A549 (cell line): ENCODE results near the gene LUC7L2. TPM values are rescaled to one million over a fixed set of nuclear protein-coding genes. Genes with fewer than 3 reads are reported as not detected.
"Not testable (repeated sequence)": the region's sequence is repeated elsewhere in the genome, so short reads cannot be mapped to it uniquely, and the experiment has no call there.

ENCODE experiments used
- ATAC-seq, 2 experiments: fragments of 200-7000 bp in 1 of 2; fragments of >200 bp in 1 of 2; cut with Nextera tagmentation in 1 of 2; cut with Tn5 transposase in 1 of 2; 3 replicates each; pipeline versions ENCODE4 v1.8.0 to v1.9.1; 2018 to 2020; ENCODE audit warnings: mild to moderate bottlenecking in 1 of 2, moderate library complexity in 1 of 2
- CTCF ChIA-PET: fragments of 300-600 bp; sonication (Branson Sonifier 250); formaldehyde crosslinking; extraction: SDS; loops from one replicate; lab custom pipeline; 2021; ENCODE audit warnings: antibody characterized with exemption, inconsistent platforms; lab: Yijun Ruan, JAX
- POLR2A ChIA-PET: fragments of 350-600 bp; formaldehyde crosslinking; extraction: SDS; loops from one replicate; lab custom pipeline; 2021; ENCODE audit warnings: antibody characterized with exemption, inconsistent platforms; lab: Yijun Ruan, JAX
- DNase-seq, 2 experiments: peaks; one replicate each; pipeline versions ENCODE4 v3.0.0 to v3.0.0-alpha.2; 2011 to 2016; ENCODE audit warnings: low read depth in 1 of 2, low spot score in 1 of 2
- FAIRE-seq: peaks from 2 replicates; lab custom pipeline; 2011; peaks lifted over from hg19 to GRCh38; lab: Jason Lieb, UNC
- H3K27ac ChIP-seq, 2 experiments: fragments of >200 bp; sonication (Bioruptor Twin); formaldehyde crosslinking; 3 replicates each; pipeline ENCODE4 v1.5.1; 2016 to 2017
- H3K4me1 ChIP-seq: fragments of >200 bp; sonication (Bioruptor Twin); formaldehyde crosslinking; 3 replicates; pipeline ENCODE4 v1.6.1; 2016
- H3K4me2 ChIP-seq: fragments of >200 bp; sonication (Bioruptor Twin); formaldehyde crosslinking; 3 replicates; pipeline ENCODE4 v1.6.1; 2016
- H3K4me3 ChIP-seq: fragments of >200 bp; sonication (Bioruptor Twin); formaldehyde crosslinking; 3 replicates; pipeline ENCODE4 v1.5.1; 2016
- H3K9me3 ChIP-seq: fragments of >200 bp; sonication (Bioruptor Twin); formaldehyde crosslinking; 3 replicates; pipeline ENCODE4 v1.6.1; 2016
- EHF ChIP-seq: fragments of 250-450 bp; sonication (Bioruptor Pico); IDR thresholded peaks from 2 replicates; pipeline ENCODE4 v1.5.0; 2020; ENCODE audit warnings: mild to moderate bottlenecking
- FOSL2 ChIP-seq, 2 experiments: fragments of 450-650 bp in 1 of 2; fragments of >200 bp in 1 of 2; sonication (Bioruptor Twin) in 1 of 2; formaldehyde crosslinking; IDR thresholded peaks; 2 replicates each; pipeline versions ENCODE4 v1.5.0 to v1.6.1; 2016 to 2020; ENCODE audit warnings: mild to moderate bottlenecking in 1 of 2, moderate library complexity in 1 of 2
- HEYL ChIP-seq: fragments of 250-450 bp; sonication (Bioruptor Pico); IDR thresholded peaks from 2 replicates; pipeline ENCODE4 v1.8.0; 2021; ENCODE audit warnings: mild to moderate bottlenecking, moderate library complexity
- HOXB5 ChIP-seq: fragments of 250-450 bp; sonication (Bioruptor Pico); IDR thresholded peaks from 2 replicates; pipeline ENCODE4 v1.5.0; 2020; ENCODE audit warnings: mild to moderate bottlenecking, moderate library complexity
- NFE2L2 ChIP-seq: fragments of 150-350 bp; conservative IDR thresholded peaks from 2 replicates; pipeline ENCODE4 v1.6.1; 2014; ENCODE audit warnings: low read length
- NPAS2 ChIP-seq: fragments of 250-450 bp; sonication (Bioruptor Pico); IDR thresholded peaks from 2 replicates; pipeline ENCODE4 v1.8.0; 2022; ENCODE audit warnings: mild to moderate bottlenecking, moderate library complexity, borderline replicate concordance
- NR3C1 ChIP-seq: fragments of >200 bp; sonication (Bioruptor Twin); formaldehyde crosslinking; IDR thresholded peaks from 3 replicates; pipeline ENCODE4 v1.6.1; 2017
- POLR2A ChIP-seq: IDR thresholded peaks from 2 replicates; pipeline ENCODE4 v1.6.1; 2012; ENCODE audit warnings: mild to moderate bottlenecking, low read length
- RCOR1 ChIP-seq: fragments of 150-350 bp; IDR thresholded peaks from 2 replicates; pipeline ENCODE4 v1.6.1; 2014; ENCODE audit warnings: antibody characterized with exemption, low read length, low read depth
- RNF2 ChIP-seq: fragments of 200-600 bp; sonication (generic); IDR thresholded peaks from 2 replicates; pipeline ENCODE4 v1.6.1; 2016; ENCODE audit warnings: low read depth, mild to moderate bottlenecking, antibody characterized with exemption, moderate library complexity, borderline replicate concordance
- SMC3 ChIP-seq: fragments of >200 bp; sonication (Bioruptor Twin); formaldehyde crosslinking; IDR thresholded peaks from 3 replicates; pipeline ENCODE4 v1.6.1; 2018; ENCODE audit warnings: inconsistent platforms
- TFCP2L1 ChIP-seq: fragments of 250-450 bp; sonication (Bioruptor Pico); IDR thresholded peaks from 2 replicates; pipeline ENCODE4 v1.5.0; 2021; ENCODE audit warnings: mild to moderate bottlenecking
- TP53 ChIP-seq: fragments of 250-450 bp; sonication (Bioruptor Pico); IDR thresholded peaks from 2 replicates; pipeline ENCODE4 v1.5.0; 2021; ENCODE audit warnings: mild to moderate bottlenecking, moderate library complexity
- ZC3H11A ChIP-seq: fragments of 450-650 bp; IDR thresholded peaks from 2 replicates; pipeline ENCODE4 v1.6.1; 2014; ENCODE audit warnings: antibody characterized with exemption, mild to moderate bottlenecking
- ZNF302 ChIP-seq: fragments of 250-450 bp; sonication (Bioruptor Pico); IDR thresholded peaks from 2 replicates; pipeline ENCODE4 v1.9.0; 2021; ENCODE audit warnings: inconsistent platforms, mild to moderate bottlenecking, moderate library complexity
- WGBS: methylation state at CpG from one replicate; pipeline ENCODE4 v1.1.6; 2017; ENCODE audit errors: missing lambda C conversion rate; 5-methylcytosine and 5-hydroxymethylcytosine counted together
- polyA plus RNA-seq, 4 experiments: library from polyadenylated mRNA; depleted of rRNA in 3 of 4; stranded (reverse); fragments of >200 nt; fragmentation: RNase III in 1 of 4; extraction: RNeasy Plus Mini Kit Qiagen cat#74134 plus additional on column Dnase treatment in 1 of 4; gene quantifications; 2 replicates in 3 of 4; 3 replicates in 1 of 4; pipeline ENCODE4 v1.2.3, GENCODE V29; 2011 to 2017
- TF ChIP-seq, protein P1 (sequence below): IDR thresholded peaks from 2 replicates; pipeline ENCODE4 v1.6.1; 2012; ENCODE audit warnings: low read depth, borderline replicate concordance
- TF ChIP-seq, protein P2 (sequence below): IDR thresholded peaks from 2 replicates; pipeline ENCODE4 v1.6.1; 2012
- TF ChIP-seq, protein P3 (sequence below): fragments of >200 bp; sonication (Bioruptor Twin); formaldehyde crosslinking; IDR thresholded peaks from 3 replicates; pipeline ENCODE4 v1.6.1; 2016

The LUC7L2 gene
- polyA plus RNA-seq, 2 of the 4 experiments (the other 2 are of a cell fraction), result 49.5 to 75.7 TPM

DNA sequence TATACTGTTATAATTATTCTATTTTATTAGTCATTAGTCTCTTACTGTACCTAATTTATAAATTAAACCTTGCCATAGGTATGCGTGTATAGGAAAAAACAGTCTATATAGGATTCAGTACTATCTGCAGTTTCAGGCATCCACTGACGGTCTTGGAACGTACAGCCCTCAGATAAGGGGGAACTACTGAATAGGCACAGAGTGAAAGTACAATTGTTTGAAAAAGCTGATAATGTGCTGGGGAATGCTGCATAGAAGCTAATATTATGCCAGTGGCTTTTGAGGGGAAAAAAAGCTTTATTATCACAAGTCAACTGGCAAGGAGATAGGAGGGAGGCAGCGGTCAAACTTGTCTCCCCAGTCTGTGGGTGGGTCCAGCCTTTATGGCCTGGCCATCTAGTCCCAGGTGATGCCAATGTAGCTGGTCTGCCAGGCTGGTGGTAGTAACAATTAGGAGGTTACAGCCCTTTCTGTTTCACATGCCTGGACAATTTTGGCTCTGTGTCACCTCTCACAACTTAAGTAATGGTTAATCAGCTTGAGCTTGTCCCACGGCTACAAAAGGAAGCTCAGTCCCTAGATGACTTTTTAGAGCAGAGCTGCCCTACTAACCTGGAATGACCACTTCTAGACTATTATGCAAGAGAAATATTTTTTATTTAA lies 26.9 kb upstream of the LUC7L2 start (continued):
- TF ChIP-seq, protein P1, sequence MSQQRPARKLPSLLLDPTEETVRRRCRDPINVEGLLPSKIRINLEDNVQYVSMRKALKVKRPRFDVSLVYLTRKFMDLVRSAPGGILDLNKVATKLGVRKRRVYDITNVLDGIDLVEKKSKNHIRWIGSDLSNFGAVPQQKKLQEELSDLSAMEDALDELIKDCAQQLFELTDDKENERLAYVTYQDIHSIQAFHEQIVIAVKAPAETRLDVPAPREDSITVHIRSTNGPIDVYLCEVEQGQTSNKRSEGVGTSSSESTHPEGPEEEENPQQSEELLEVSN, result no peak

DNA sequence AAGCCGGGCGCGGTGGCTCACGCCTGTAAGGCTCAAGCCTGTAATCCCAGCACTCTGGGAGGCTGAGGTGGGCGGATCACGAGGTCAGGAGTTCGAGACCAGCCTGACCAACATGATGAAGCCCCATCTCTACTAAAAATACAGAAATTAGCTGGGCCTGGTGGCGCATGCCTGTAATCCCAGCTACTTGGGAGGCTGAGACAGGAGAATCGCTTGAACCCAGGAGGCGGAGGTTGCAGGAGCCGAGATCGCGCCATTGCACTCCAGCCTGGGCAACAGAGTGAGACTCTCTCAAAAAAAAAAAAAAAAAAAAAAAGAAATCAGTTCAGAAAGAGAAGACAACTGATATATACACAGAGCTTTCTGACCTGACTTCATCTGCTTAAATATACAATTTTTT lies 26.3 kb upstream of the LUC7L2 start:
- DNase-seq, H3K4me2 ChIP-seq, FAIRE-seq, H3K4me3 ChIP-seq, H3K4me1 ChIP-seq, H3K27ac ChIP-seq, ATAC-seq, POLR2A ChIA-PET, H3K9me3 ChIP-seq: not testable (repeated sequence)
- WGBS, result 81% methylated on average over 13 of the region's 13 CpGs
- CTCF ChIA-PET, result interaction anchor here (0.6 to 1.2 kb wide), 3 partner anchors 21 to 128 kb away, joined by 3 to 4 read pairs (median 3); no protein-coding TSS in a partner anchor

DNA sequence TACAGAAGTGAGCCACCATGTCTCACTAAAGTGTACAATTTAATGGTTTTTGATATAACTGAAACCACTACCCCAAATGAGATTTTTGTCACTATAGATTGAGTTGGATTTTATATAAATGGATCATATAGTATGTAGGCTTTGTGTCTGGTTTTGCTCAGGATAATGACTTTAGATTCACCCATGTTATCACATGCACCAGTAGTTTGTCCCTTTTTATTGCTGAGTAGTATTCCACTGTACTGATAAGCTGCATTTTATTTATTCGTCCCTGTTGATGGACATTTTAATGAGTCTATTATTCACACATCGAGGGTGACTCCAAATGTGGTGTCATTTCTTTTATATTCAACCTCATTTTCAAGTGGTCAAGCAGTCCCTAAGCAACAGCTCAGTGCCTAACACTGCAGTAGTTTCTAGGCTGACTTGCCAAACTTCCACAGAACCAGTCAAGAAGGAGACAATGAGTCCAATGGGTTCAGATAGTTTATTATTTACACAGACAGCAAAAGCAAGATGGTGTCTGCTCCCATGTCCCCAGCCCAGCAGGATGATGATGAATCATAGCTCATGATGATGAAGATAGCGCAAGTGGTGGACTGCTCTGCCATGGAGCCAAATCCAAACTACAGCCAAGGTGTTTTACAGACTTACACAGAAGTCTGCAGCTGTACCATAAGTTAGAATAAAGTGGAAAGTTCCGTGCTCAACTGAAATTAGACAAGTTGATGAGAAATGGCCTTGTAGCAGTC lies 25.1 kb upstream of the LUC7L2 start:
- no peaks in the 10 kb centered on the region for H3K4me1 ChIP-seq
- DNase-seq, result no peak
- POLR2A ChIA-PET, result interaction anchor here (0.7 kb wide), 1 partner anchor 362 kb away, joined by 3 read pairs; no protein-coding TSS in a partner anchor
- H3K27ac ChIP-seq, result no peak overlapping the region
- peaks cover 7% of the 10 kb centered on the region for H3K9me3 ChIP-seq
- WGBS, result 56% methylated on average over 4 of the region's 4 CpGs
- no peak overlapping the region for H3K4me2 ChIP-seq
- H3K4me3 ChIP-seq, result no peak overlapping the region
- TF ChIP-seq NR3C1 (no peak), TP53 (CRISPR knock-in tag) (no peak), HEYL (no peak), FOSL2 (IDR thresholded peaks at IDR 0.05) (no peak), FOSL2 (CRISPR knock-in tag; IDR thresholded peaks at IDR 0.05) (no peak), ZNF302 (no peak), HOXB5 (CRISPR knock-in tag) (no peak), TFCP2L1 (no peak)
- TF ChIP-seq, protein P2, sequence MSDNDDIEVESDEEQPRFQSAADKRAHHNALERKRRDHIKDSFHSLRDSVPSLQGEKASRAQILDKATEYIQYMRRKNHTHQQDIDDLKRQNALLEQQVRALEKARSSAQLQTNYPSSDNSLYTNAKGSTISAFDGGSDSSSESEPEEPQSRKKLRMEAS, result no peak
- TF ChIP-seq, all 56 proteins: peak for 0
- CTCF ChIA-PET, result no interaction called here
- FAIRE-seq (no peak), ATAC-seq (no peak)

DNA sequence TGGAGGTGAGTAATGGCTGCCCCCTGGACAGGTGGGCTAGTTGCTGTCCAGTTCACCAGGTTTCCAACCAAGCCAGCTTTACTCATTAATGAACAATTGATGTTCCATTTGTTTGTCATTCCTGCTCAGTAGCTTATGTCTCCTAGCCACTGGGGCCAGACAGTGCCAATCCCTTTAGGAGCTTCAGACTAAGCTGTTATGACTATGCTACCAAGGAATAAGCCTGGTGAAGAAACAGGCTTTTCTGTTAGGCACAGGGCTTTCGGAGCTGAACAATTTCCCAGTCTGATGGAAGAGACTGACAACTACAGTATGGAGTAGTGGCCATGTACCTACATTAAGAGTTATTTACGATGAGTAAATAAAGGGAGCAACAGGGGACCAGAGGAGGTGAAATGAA lies 20.7 kb upstream of the LUC7L2 start:
- H3K4me3 ChIP-seq, result no peak overlapping the region
- no peak for TF ChIP-seq RNF2
- no peak for TF ChIP-seq SMC3
- TF ChIP-seq ZC3H11A, result no peak
- TF ChIP-seq POLR2A, result no peak
- TF ChIP-seq NPAS2, result no peak
- TF ChIP-seq, protein P3, sequence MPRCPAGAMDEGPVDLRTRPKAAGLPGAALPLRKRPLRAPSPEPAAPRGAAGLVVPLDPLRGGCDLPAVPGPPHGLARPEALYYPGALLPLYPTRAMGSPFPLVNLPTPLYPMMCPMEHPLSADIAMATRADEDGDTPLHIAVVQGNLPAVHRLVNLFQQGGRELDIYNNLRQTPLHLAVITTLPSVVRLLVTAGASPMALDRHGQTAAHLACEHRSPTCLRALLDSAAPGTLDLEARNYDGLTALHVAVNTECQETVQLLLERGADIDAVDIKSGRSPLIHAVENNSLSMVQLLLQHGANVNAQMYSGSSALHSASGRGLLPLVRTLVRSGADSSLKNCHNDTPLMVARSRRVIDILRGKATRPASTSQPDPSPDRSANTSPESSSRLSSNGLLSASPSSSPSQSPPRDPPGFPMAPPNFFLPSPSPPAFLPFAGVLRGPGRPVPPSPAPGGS, result no peak
- TF ChIP-seq EHF (CRISPR knock-in tag), result no peak
- no peak for TF ChIP-seq NFE2L2
- no peak for TF ChIP-seq RCOR1

More for the DNA sequence above, 20.7 kb upstream of the LUC7L2 start:
- Histone ChIP-seq H3K27ac (no peak overlapping the region), H3K4me2 (no peak overlapping the region), H3K4me1 (peaks cover 9% of the 10 kb centered on the region; the same call in 1 of the 3 replicates), H3K9me3 (peaks cover 11% of the 10 kb centered on the region)
- 91% methylated on average over 2 of the region's 2 CpGs for WGBS
- ATAC-seq (no peak), FAIRE-seq (no peak), DNase-seq (no peak)
- CTCF ChIA-PET, result interaction anchor here (0.7 to 3.9 kb wide), 7 partner anchors 9 to 1377 kb away, joined by 3 to 24 read pairs (median 4); no protein-coding TSS in a partner anchor
- POLR2A ChIA-PET, result interaction anchor here (1.2 kb wide), 1 partner anchor 206 kb away, joined by 4 read pairs; a partner anchor contains a TSS
